HepG2 (cell line): Measurements from ENCODE around the gene PDE3B. TPM values are rescaled to one million over a fixed set of nuclear protein-coding genes. Genes with fewer than 3 reads are reported as not detected.

Experiments used
- ATAC-seq: fragments of 200-7000 bp; cut with Tn5 transposase; 3 replicates; pipeline ENCODE4 v1.9.1; 2020; ENCODE audit warnings: mild to moderate bottlenecking, moderate library complexity
- BruUV-seq: library from RNA; stranded (reverse); fragments of 400-500 nt; replicated peaks from 2 replicates; lab custom pipeline; 2021; lab: Mats Ljungman, UMichigan
- CTCF ChIA-PET: fragments of 300-600 bp; formaldehyde crosslinking; extraction: SDS; loops from one replicate; lab custom pipeline; 2021; ENCODE audit warnings: low total read pairs, inconsistent platforms, low intra/inter-chr PET ratio; lab: Yijun Ruan, JAX
- POLR2A ChIA-PET: fragments of 350-600 bp; sonication (Branson Sonifier 250); formaldehyde crosslinking; loops from one replicate; lab custom pipeline; 2020; ENCODE audit warnings: antibody characterized with exemption, inconsistent platforms; lab: Yijun Ruan, JAX
- DNase-seq: peaks from one replicate; pipeline ENCODE4 v3.0.0-alpha.2; 2015; ENCODE audit warnings: low spot score
- FAIRE-seq: peaks from 3 replicates; lab custom pipeline; 2011; peaks lifted over from hg19 to GRCh38; lab: Jason Lieb, UNC
- H2AFZ ChIP-seq: one replicate; pipeline ENCODE4 v1.6.1; 2011; ENCODE audit warnings: low read length, inconsistent platforms
- H3K27ac ChIP-seq: fragments of 300-600 bp; 3 replicates; pipeline ENCODE4 v1.8.0; 2011; ENCODE audit warnings: mixed run types, mild to moderate bottlenecking, mixed read lengths, low read length, inconsistent platforms; ENCODE audit not compliant: insufficient read depth; ENCODE audit errors: extremely low read length
- H3K27me3 ChIP-seq, 2 experiments: fragments of 200-600 bp in 1 of 2; 2 replicates in 1 of 2; 3 replicates in 1 of 2; pipeline versions ENCODE4 v1.6.0 to v1.8.0; 2011; ENCODE audit warnings: low read length in 2 of 2, mild to moderate bottlenecking in 2 of 2, moderate library complexity in 2 of 2, inconsistent platforms in 1 of 2; ENCODE audit not compliant: insufficient read depth in 2 of 2, control insufficient read depth in 1 of 2
- H3K36me3 ChIP-seq, 2 experiments: fragments of 200-600 bp in 1 of 2; replicated peaks in 1 of 2; 2 replicates in 1 of 2; 3 replicates in 1 of 2; pipeline versions ENCODE4 v1.5.1 to v1.8.0; 2011; ENCODE audit warnings: low read length in 2 of 2, inconsistent platforms in 1 of 2; ENCODE audit not compliant: insufficient read depth in 2 of 2, control insufficient read depth in 1 of 2
- H3K4me1 ChIP-seq: 2 replicates; pipeline ENCODE4 v1.5.1; 2012; ENCODE audit warnings: low read length, inconsistent platforms; ENCODE audit not compliant: insufficient read depth
- H3K4me2 ChIP-seq: 2 replicates; pipeline ENCODE4 v1.6.0; 2011; ENCODE audit warnings: low read depth, low read length, inconsistent platforms
- H3K4me3 ChIP-seq, 3 experiments: fragments of 200-600 bp in 1 of 3; sonication (generic), shearing (Covaris generic) in 1 of 3; replicated peaks in 1 of 3; 2 replicates each; pipeline ENCODE4 v1.5.1; 2011 to 2016; ENCODE audit warnings: low read length in 3 of 3, inconsistent platforms in 2 of 3, low read depth in 2 of 3, mild to moderate bottlenecking in 2 of 3, control low read depth in 1 of 3, mixed read lengths in 1 of 3; ENCODE audit not compliant: insufficient read depth in 1 of 3
- H3K79me2 ChIP-seq: one replicate; pipeline ENCODE4 v1.6.1; 2011; ENCODE audit warnings: low read length, inconsistent platforms; ENCODE audit not compliant: insufficient read depth
- H3K9ac ChIP-seq: 2 replicates; pipeline ENCODE4 v1.6.0; 2011; ENCODE audit warnings: mild to moderate bottlenecking, low read depth, low read length, inconsistent platforms; ENCODE audit not compliant: insufficient read depth
- H3K9me3 ChIP-seq: 2 replicates; pipeline ENCODE4 v1.5.1; 2012; ENCODE audit warnings: mild to moderate bottlenecking, low read length
- H4K20me1 ChIP-seq: 2 replicates; pipeline ENCODE4 v1.6.0; 2011; ENCODE audit warnings: inconsistent platforms, mild to moderate bottlenecking, low read length, moderate library complexity; ENCODE audit not compliant: insufficient read depth
- CAMTA2 ChIP-seq: sonication (generic); formaldehyde crosslinking; IDR thresholded peaks from 2 replicates; pipeline ENCODE4 v1.4.0; 2020; ENCODE audit warnings: mild to moderate bottlenecking, missing genetic modification reagents, borderline replicate concordance
- HHEX ChIP-seq: IDR thresholded peaks from 2 replicates; pipeline ENCODE4 v1.6.1; 2016; ENCODE audit warnings: control low read depth
- HNF4G ChIP-seq, 2 experiments: sonication (generic) in 1 of 2; formaldehyde crosslinking in 1 of 2; IDR thresholded peaks; 2 replicates each; pipeline versions ENCODE4 v1.4.0 to v1.6.1; 2011 to 2020; ENCODE audit warnings: borderline replicate concordance in 2 of 2, low read depth in 2 of 2, mild to moderate bottlenecking in 2 of 2, low read length in 1 of 2, missing genetic modification reagents in 1 of 2, moderate library complexity in 1 of 2
- ISX ChIP-seq: sonication (generic); formaldehyde crosslinking; conservative IDR thresholded peaks from 2 replicates; pipeline ENCODE4 v1.5.0; 2020; ENCODE audit warnings: missing genetic modification reagents
- MLLT10 ChIP-seq: sonication (generic); formaldehyde crosslinking; IDR thresholded peaks from 2 replicates; pipeline ENCODE4 v1.4.0; 2020; ENCODE audit warnings: missing genetic modification reagents
- PHF20 ChIP-seq: sonication (generic); formaldehyde crosslinking; IDR thresholded peaks from 2 replicates; pipeline ENCODE4 v1.5.0; 2020; ENCODE audit warnings: mild to moderate bottlenecking, missing genetic modification reagents
- YEATS4 ChIP-seq: sonication (generic); formaldehyde crosslinking; IDR thresholded peaks from 2 replicates; pipeline ENCODE4 v1.4.0; 2020; ENCODE audit warnings: missing genetic modification reagents, borderline replicate concordance
- ZNF232 ChIP-seq: sonication (generic); formaldehyde crosslinking; IDR thresholded peaks from 2 replicates; pipeline ENCODE4 v1.4.0; 2020; ENCODE audit warnings: missing genetic modification reagents, borderline replicate concordance
- ZNF253 ChIP-seq: sonication (generic); formaldehyde crosslinking; IDR thresholded peaks from 2 replicates; pipeline ENCODE4 v1.8.0; 2022; ENCODE audit warnings: mild to moderate bottlenecking, missing genetic modification reagents, borderline replicate concordance
- ZNF296 ChIP-seq: sonication (generic); formaldehyde crosslinking; conservative IDR thresholded peaks from 2 replicates; pipeline ENCODE4 v1.5.0; 2020; ENCODE audit warnings: mild to moderate bottlenecking, missing genetic modification reagents
- ZNF333 ChIP-seq: sonication (generic); formaldehyde crosslinking; IDR thresholded peaks from 2 replicates; pipeline ENCODE4 v1.4.0; 2020; ENCODE audit warnings: mild to moderate bottlenecking, missing genetic modification reagents, borderline replicate concordance
- ZNF558 ChIP-seq: sonication (generic); formaldehyde crosslinking; IDR thresholded peaks from 2 replicates; pipeline ENCODE4 v1.9.0; 2022; ENCODE audit warnings: mild to moderate bottlenecking, missing genetic modification reagents, borderline replicate concordance
- WGBS: methylation state at CpG from one replicate; pipeline ENCODE4 v1.1.6; 2017; ENCODE audit warnings: low lambda C conversion rate; 5-methylcytosine and 5-hydroxymethylcytosine counted together
- in situ Hi-C: cut with HindIII; loops from 2 replicates; pipeline ENCODE4 v1.10.0; 2017; ENCODE audit warnings: low pct_unique_long_range_greater_than_20kb; ENCODE audit not compliant: extremely low pct_ligation_motif_present
- intact Hi-C: fragments of 100-400 bp; cut with micrococcal nuclease; formaldehyde crosslinking; loops from one replicate; pipeline ENCODE4 v1.10.0; 2022; ENCODE audit not compliant: unreplicated experiment
- polyA plus RNA-seq, 8 experiments: library from polyadenylated mRNA; depleted of rRNA in 3 of 8; stranded (reverse) in 7 of 8; unstranded in 1 of 8; fragments of >200 nt; fragmentation: Illumina TruSeq in 4 of 8; extraction: Trizol in 4 of 8; gene quantifications; 2 replicates each; pipeline versions ENCODE4 v1.2.1 to v1.2.3, GENCODE V29; 2011 to 2016; ENCODE audit warnings: low read depth in 4 of 8, missing spikeins in 1 of 8, mixed read lengths in 1 of 8; ENCODE audit not compliant: insufficient read depth in 1 of 8
- total RNA-seq, 5 experiments: library from RNA; depleted of rRNA; stranded (reverse); fragments of >200 nt; fragmentation: Illumina TruSeq; extraction: Trizol; gene quantifications; 2 replicates each; pipeline ENCODE4 v1.2.3, GENCODE V29; 2016; ENCODE audit warnings: low read depth in 1 of 5
- TF ChIP-seq, protein P1 (sequence below): IDR thresholded peaks from 2 replicates; pipeline ENCODE4 v1.4.0; 2020; ENCODE audit warnings: mild to moderate bottlenecking, missing genetic modification reagents
- TF ChIP-seq, protein P2 (sequence below): sonication (generic); formaldehyde crosslinking; IDR thresholded peaks from 2 replicates; pipeline ENCODE4 v1.4.0; 2020; ENCODE audit warnings: missing genetic modification reagents
- TF ChIP-seq, protein P3 (sequence below), 2 experiments: sonication (generic) in 1 of 2; formaldehyde crosslinking in 1 of 2; IDR thresholded peaks; 2 replicates each; pipeline versions ENCODE4 v1.4.0 to v1.6.1; 2018 to 2020; ENCODE audit warnings: missing genetic modification reagents in 2 of 2, borderline replicate concordance in 1 of 2, low read depth in 1 of 2, mild to moderate bottlenecking in 1 of 2, missing biosample characterization in 1 of 2

The PDE3B gene
- total and polyA plus RNA-seq, 2 of the 13 experiments (the other 11 are each of a cell fraction or from before 2014, with no cell fraction given): 14.1 to 26.5 TPM

DNA sequence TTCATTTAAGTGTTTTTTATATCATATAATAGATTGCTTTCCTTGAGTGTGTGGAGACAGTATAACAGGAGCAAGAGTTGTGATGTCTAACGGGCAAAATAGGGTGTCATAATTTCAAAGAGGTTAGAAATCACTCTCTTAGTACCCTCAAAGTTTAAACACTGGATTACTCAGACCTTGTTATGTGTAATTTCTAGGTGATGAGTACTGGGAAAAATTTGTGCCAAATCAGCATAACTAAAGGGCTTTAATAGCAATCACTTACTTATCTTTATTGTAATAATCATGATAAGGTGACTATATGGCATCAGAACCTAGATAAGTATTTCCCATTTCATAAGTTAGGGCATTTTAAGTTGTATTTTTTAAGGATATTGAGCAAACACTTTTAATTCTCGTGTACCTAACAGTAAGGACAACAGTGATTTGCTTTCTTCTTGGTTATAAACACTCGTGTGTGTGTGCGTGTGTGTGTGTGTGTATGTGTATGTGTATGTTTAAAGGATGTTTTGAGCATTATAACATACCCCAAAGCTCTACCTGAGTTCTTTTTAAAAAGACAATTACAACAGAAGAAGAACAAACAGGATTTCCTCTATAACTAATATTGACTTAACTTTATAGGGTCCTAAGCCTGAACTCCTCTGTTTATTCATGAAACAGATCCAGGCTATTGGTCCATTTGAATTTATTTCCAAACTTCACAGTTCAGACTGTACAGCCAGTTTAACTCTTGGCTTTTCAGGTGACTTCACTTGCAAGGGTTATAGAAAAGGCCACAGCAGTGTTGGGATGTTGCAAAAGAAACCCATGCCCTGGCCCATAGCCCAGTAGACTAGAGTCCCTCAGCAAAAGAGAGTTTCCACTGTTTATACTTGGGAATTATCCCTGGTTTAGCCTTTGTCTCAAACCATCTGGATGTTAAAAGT is 23.7 kb upstream of the PDE3B start:
- no peaks in the 10 kb centered on the region for H4K20me1 ChIP-seq
- peak; percentile 85 for FAIRE-seq
- in situ Hi-C loops: no loop called here
- WGBS: 19% methylated on average over 4 of the region's 4 CpGs
- H3K9me3 ChIP-seq: no peaks in the 10 kb centered on the region
- ChIA-PET POLR2A (interaction anchor here (2.5 kb wide), 1 partner anchor 24 kb away, joined by 6 read pairs; the partner anchor contains the start of gene PDE3B), CTCF (interaction anchor here (0.6 kb wide), 1 partner anchor 96 kb away, joined by 3 read pairs; no protein-coding TSS in a partner anchor)
- H3K27me3 ChIP-seq: no peaks in the 10 kb centered on the region
- intact Hi-C loops: loop anchor here (5.0 kb wide), 2 partner anchors 38 to 78 kb away; no protein-coding TSS in a partner anchor
- no peak overlapping the region for H2AFZ ChIP-seq
- peak overlapping the region; percentile 26; the same call in 1 of the 2 replicates for H3K9ac ChIP-seq
- H3K4me2 ChIP-seq: peak overlapping the region; percentile 45
- peaks cover 0 to 4% of the 10 kb centered on the region in 2 experiments; a peak in 1 of 5 replicates for H3K36me3 ChIP-seq
- peak; percentile 96 for ATAC-seq
- DNase-seq: peak; percentile 93
- BruUV-seq: no TSS peak
- H3K4me1 ChIP-seq: peaks cover 47% of the 10 kb centered on the region
- H3K4me3 ChIP-seq: no peak overlapping the region; a peak in 2 of 6 replicates
- H3K79me2 ChIP-seq: no peaks in the 10 kb centered on the region
- H3K27ac ChIP-seq: peak overlapping the region; percentile 75
- TF ChIP-seq, protein P1, sequence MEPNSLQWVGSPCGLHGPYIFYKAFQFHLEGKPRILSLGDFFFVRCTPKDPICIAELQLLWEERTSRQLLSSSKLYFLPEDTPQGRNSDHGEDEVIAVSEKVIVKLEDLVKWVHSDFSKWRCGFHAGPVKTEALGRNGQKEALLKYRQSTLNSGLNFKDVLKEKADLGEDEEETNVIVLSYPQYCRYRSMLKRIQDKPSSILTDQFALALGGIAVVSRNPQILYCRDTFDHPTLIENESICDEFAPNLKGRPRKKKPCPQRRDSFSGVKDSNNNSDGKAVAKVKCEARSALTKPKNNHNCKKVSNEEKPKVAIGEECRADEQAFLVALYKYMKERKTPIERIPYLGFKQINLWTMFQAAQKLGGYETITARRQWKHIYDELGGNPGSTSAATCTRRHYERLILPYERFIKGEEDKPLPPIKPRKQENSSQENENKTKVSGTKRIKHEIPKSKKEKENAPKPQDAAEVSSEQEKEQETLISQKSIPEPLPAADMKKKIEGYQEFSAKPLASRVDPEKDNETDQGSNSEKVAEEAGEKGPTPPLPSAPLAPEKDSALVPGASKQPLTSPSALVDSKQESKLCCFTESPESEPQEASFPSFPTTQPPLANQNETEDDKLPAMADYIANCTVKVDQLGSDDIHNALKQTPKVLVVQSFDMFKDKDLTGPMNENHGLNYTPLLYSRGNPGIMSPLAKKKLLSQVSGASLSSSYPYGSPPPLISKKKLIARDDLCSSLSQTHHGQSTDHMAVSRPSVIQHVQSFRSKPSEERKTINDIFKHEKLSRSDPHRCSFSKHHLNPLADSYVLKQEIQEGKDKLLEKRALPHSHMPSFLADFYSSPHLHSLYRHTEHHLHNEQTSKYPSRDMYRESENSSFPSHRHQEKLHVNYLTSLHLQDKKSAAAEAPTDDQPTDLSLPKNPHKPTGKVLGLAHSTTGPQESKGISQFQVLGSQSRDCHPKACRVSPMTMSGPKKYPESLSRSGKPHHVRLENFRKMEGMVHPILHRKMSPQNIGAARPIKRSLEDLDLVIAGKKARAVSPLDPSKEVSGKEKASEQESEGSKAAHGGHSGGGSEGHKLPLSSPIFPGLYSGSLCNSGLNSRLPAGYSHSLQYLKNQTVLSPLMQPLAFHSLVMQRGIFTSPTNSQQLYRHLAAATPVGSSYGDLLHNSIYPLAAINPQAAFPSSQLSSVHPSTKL (CRISPR knock-in tag): peak; percentile 79
- TF ChIP-seq CAMTA2 (CRISPR knock-in tag): no peak
- no peak for TF ChIP-seq MLLT10 (CRISPR knock-in tag)
- no peak for TF ChIP-seq YEATS4
- no peak for TF ChIP-seq ISX (CRISPR knock-in tag)
- no peak for TF ChIP-seq ZNF558
- TF ChIP-seq HNF4G (IDR thresholded peaks at IDR 0.05; ENCODE audit: borderline replicate concordance, low read depth, low read length): no peak
- TF ChIP-seq HNF4G (CRISPR knock-in tag; IDR thresholded peaks at IDR 0.05; ENCODE audit: borderline replicate concordance, low read depth): no peak
- TF ChIP-seq HHEX (CRISPR knock-in tag): peak; percentile 49; the same call in 1 of the 2 replicates
- no peak for TF ChIP-seq ZNF232 (CRISPR knock-in tag)
- TF ChIP-seq ZNF333 (CRISPR knock-in tag): no peak
- TF ChIP-seq ZNF253 (CRISPR knock-in tag): no peak
- no peak for TF ChIP-seq ZNF296 (CRISPR knock-in tag)
- no peak for TF ChIP-seq PHF20 (CRISPR knock-in tag)
- TF ChIP-seq, protein P2, sequence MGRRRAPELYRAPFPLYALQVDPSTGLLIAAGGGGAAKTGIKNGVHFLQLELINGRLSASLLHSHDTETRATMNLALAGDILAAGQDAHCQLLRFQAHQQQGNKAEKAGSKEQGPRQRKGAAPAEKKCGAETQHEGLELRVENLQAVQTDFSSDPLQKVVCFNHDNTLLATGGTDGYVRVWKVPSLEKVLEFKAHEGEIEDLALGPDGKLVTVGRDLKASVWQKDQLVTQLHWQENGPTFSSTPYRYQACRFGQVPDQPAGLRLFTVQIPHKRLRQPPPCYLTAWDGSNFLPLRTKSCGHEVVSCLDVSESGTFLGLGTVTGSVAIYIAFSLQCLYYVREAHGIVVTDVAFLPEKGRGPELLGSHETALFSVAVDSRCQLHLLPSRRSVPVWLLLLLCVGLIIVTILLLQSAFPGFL (CRISPR knock-in tag): no peak
- TF ChIP-seq, protein P3, sequence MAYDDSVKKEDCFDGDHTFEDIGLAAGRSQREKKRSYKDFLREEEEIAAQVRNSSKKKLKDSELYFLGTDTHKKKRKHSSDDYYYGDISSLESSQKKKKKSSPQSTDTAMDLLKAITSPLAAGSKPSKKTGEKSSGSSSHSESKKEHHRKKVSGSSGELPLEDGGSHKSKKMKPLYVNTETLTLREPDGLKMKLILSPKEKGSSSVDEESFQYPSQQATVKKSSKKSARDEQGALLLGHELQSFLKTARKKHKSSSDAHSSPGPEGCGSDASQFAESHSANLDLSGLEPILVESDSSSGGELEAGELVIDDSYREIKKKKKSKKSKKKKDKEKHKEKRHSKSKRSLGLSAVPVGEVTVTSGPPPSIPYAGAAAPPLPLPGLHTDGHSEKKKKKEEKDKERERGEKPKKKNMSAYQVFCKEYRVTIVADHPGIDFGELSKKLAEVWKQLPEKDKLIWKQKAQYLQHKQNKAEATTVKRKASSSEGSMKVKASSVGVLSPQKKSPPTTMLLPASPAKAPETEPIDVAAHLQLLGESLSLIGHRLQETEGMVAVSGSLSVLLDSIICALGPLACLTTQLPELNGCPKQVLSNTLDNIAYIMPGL (CRISPR knock-in tag; IDR thresholded peaks at IDR 0.05; ENCODE audit: borderline replicate concordance in 1 of 2, low read depth in 1 of 2): no peak
